Heart left ventricle (tissue), 16 donors: ENCODE results near the gene EPHA7. TPM values are rescaled to one million over a fixed set of nuclear protein-coding genes. Genes with fewer than 3 reads are reported as not detected.

Source experiments
- ATAC-seq, 4 donors: fragments of 200-7000 bp; cut with Tn5 transposase; one replicate each; pipeline ENCODE4 v1.9.1; 2020 to 2022; ENCODE audit warnings: moderate library complexity in 4 of 4, mild to moderate bottlenecking in 3 of 4, moderate number of reproducible peaks in 1 of 4
- DNase-seq, 5 donors: peaks; one replicate each; pipeline ENCODE4 v3.0.0-alpha.2; 2020
- H3K27ac ChIP-seq, 12 donors: fragments of 200-600 bp; sonication (generic) in 4 of 12; one replicate each; pipeline versions ENCODE4 v1.5.0 to v1.8.0; 2016 to 2022; ENCODE audit warnings: mild to moderate bottlenecking in 2 of 12
- H3K27me3 ChIP-seq, 9 donors: fragments of 200-600 bp; sonication (generic) in 2 of 9; one replicate each; pipeline versions ENCODE4 v1.5.1 to v1.8.0; 2016 to 2022; ENCODE audit warnings: mild to moderate bottlenecking in 3 of 9
- H3K36me3 ChIP-seq, 9 donors: fragments of 200-600 bp; sonication (generic) in 2 of 9; one replicate each; pipeline versions ENCODE4 v1.5.0 to v1.8.0; 2018 to 2022; ENCODE audit warnings: mild to moderate bottlenecking in 2 of 9
- H3K4me1 ChIP-seq, 12 donors: fragments of 200-600 bp; sonication (generic) in 4 of 12; one replicate each; pipeline versions ENCODE4 v1.5.0 to v1.8.0; 2016 to 2022; ENCODE audit warnings: mild to moderate bottlenecking in 3 of 12
- H3K4me3 ChIP-seq, 12 donors: fragments of 200-600 bp; sonication (generic) in 4 of 12; one replicate each; pipeline versions ENCODE4 v1.5.0 to v1.8.0; 2017 to 2022; ENCODE audit warnings: mild to moderate bottlenecking in 9 of 12, moderate library complexity in 4 of 12
- H3K9me3 ChIP-seq, 12 donors: fragments of 200-600 bp; sonication (generic) in 4 of 12; one replicate each; pipeline versions ENCODE4 v1.5.0 to v1.8.0; 2016 to 2022; ENCODE audit warnings: mild to moderate bottlenecking in 1 of 12
- CTCF ChIP-seq, 12 donors: fragments of 200-600 bp; sonication (generic) in 4 of 12; IDR thresholded peaks; one replicate each; pipeline versions ENCODE4 v1.5.0 to v1.8.0; 2018 to 2022; ENCODE audit warnings: antibody characterized with exemption in 12 of 12, mild to moderate bottlenecking in 5 of 12
- POLR2A ChIP-seq, 2 donors: fragments of 450-650 bp; IDR thresholded peaks; one replicate each; pipeline ENCODE4 v1.6.1; 2017; ENCODE audit warnings: antibody characterized with exemption in 2 of 2, mild to moderate bottlenecking in 2 of 2, moderate library complexity in 2 of 2
- WGBS, 4 donors: extraction: QIAGEN DNeasy Blood & Tissue Kit in 2 of 4; methylation state at CpG; one replicate each; pipeline versions ENCODE4 v1.1.5 to v1.1.7; 2013 to 2018; 5-methylcytosine and 5-hydroxymethylcytosine counted together
- intact Hi-C, 10 donors: fragments of 100-400 bp; cut with DNase I; formaldehyde crosslinking; loops; one replicate each; pipeline versions ENCODE4 v1.11.1 to v1.14.2; 2022
- polyA plus RNA-seq, 2 donors: library from polyadenylated mRNA; stranded (reverse); fragments of 200-250 nt; gene quantifications; one replicate each; pipeline ENCODE4 v1.2.3, GENCODE V29; 2013
- total RNA-seq, 9 donors: library from RNA; depleted of rRNA in 2 of 9; stranded (reverse); fragments of >200 nt in 2 of 9; fragmentation: NEBNext Ultra II Directional in 3 of 9; extraction: Animal tissue kit (Norgen Biotek cat#: 25700) in 3 of 9; gene quantifications; one replicate each; pipeline versions ENCODE4 v1.1.0 to v1.2.4, GENCODE V29; 2016 to 2023
- donor health status: ischemic (EF 13 %, LVEDD 7.1; RV severe dilation, severe dysfunction).
- donor health status: healthy with polysubstance abuse.
- donor health status: DM: no; HTN: yes; CAD: no.
- donor health status: DM: no; HTN: no; CAD: no.
- donor health status: ischemic (EF 25% LVEDD 6.9; RV normal size, moderate dysfunction).
- donor health status: ischemic (EF 25% LVEDD 5.7; RV mildly dilated, moderate dysfunction).
- donor health status: healthy.
- donor health status: DM: yes; HTN: yes; CAD: no.
- donor health status: ischemic (EF 35%, LVEDD 5.7; RV mildly dilated, moderate dysfunction).
- donor health status: nonischemic (EF 11% LVEDD 7.7; RV severe dilation, severe dysfunction).
- donor health status: DM: yes; HTN: yes; CAD: no.
- donor health status: PGD.
- donor health status: ischemic (EF 29% LVEDD 5.4; RV normal size, mild dysfunction).
- donor health status: nonischemic (EF 23%, LVEDD 6.1; RV moderate dilation, normal function).

EPHA7 gene
- total and polyA plus RNA-seq, 11 donors = 1.3 to 12.1 (median 3.0) TPM

- no peaks in the 10 kb centered on the region for H3K36me3 ChIP-seq
- H3K4me3 ChIP-seq = no peak overlapping the region
- no peaks in the 10 kb centered on the region for H3K27me3 ChIP-seq
- 86 to 97% (median 95%) methylated on average over 1 of the region's 1 CpG for WGBS, 4 donors
- H3K4me1 ChIP-seq = peaks cover 0 to 5% (median 0%) of the 10 kb centered on the region in 12 donors
- intact Hi-C loops = no loop called here
- TF ChIP-seq POLR2A (IDR thresholded peaks at IDR 0.05) (no peak), CTCF (IDR thresholded peaks at IDR 0.05) (no peak)
- peaks cover 0 to 3% (median 0%) of the 10 kb centered on the region in 12 donors for H3K9me3 ChIP-seq
- ATAC-seq (no peak), DNase-seq (no peak)
- peak overlapping the region in 1 of 12 donors; percentile 6 for H3K27ac ChIP-seq
These were observed 82.3 kb downstream of the EPHA7 start for GRCh38 chr6:93337014-93337413.

GRCh38 chr6:93329301-93330000 lies 89.9 kb downstream of the EPHA7 start:
- Histone ChIP-seq H3K4me1 (no peaks in the 10 kb centered on the region), H3K36me3 (no peaks in the 10 kb centered on the region), H3K27me3 (no peaks in the 10 kb centered on the region), H3K27ac (no peak overlapping the region), H3K9me3 (peaks cover 0 to 3% (median 0%) of the 10 kb centered on the region in 12 donors), H3K4me3 (no peak overlapping the region)
- no peak for ATAC-seq
- WGBS, 4 donors = 82 to 88% (median 84%) methylated on average over 2 of the region's 2 CpGs
- TF ChIP-seq CTCF (IDR thresholded peaks at IDR 0.05) (no peak), POLR2A (IDR thresholded peaks at IDR 0.05) (no peak)
- intact Hi-C loops = no loop called here
- no peak for DNase-seq

GRCh38 chr6:93327857-93328256 lies 91.5 kb downstream of the EPHA7 start:
- Histone ChIP-seq H3K4me1 (no peaks in the 10 kb centered on the region), H3K36me3 (no peaks in the 10 kb centered on the region), H3K27me3 (no peaks in the 10 kb centered on the region), H3K4me3 (no peak overlapping the region), H3K9me3 (no peaks in the 10 kb centered on the region), H3K27ac (peak overlapping the region in 1 of 12 donors; percentile 15)
- TF ChIP-seq CTCF (IDR thresholded peaks at IDR 0.05) (no peak), POLR2A (IDR thresholded peaks at IDR 0.05) (no peak)
- 31 to 39% (median 37%) methylated on average over 3 of the region's 3 CpGs for WGBS, 4 donors
- ATAC-seq (peak; percentile 53 to 95 (median 84)), DNase-seq (no peak)
- intact Hi-C loops = no loop called here

- H3K27ac ChIP-seq = no peak overlapping the region
- WGBS, 4 donors = 86 to 94% (median 92%) methylated on average over 3 of the region's 3 CpGs
- DNase-seq (no peak), ATAC-seq (no peak)
- no peak for TF ChIP-seq POLR2A (IDR thresholded peaks at IDR 0.05)
- no peak for TF ChIP-seq CTCF (IDR thresholded peaks at IDR 0.05)
- H3K4me1 ChIP-seq = no peaks in the 10 kb centered on the region
- intact Hi-C loops = no loop called here
- H3K27me3 ChIP-seq = no peaks in the 10 kb centered on the region
- no peaks in the 10 kb centered on the region for H3K36me3 ChIP-seq
- H3K9me3 ChIP-seq = no peaks in the 10 kb centered on the region
- H3K4me3 ChIP-seq = no peak overlapping the region
These were observed 93.6 kb downstream of the EPHA7 start for GRCh38 chr6:93325761-93326160.
